Amniotic stem cell (primary cell): ENCODE results near the gene PRKAB1.

Experiments
- DNase-seq: peaks from one replicate; lab custom pipeline; 2025; lab: John Stamatoyannopoulos, UW

The PRKAB1 gene

GRCh38 chr12:119664642-119665041 is 3.3 kb upstream of the PRKAB1 start:
- DNase-seq, result no peak

GRCh38 chr12:119665164-119665929 is 2.6 kb upstream of the PRKAB1 start:
- no peak for DNase-seq

DNA sequence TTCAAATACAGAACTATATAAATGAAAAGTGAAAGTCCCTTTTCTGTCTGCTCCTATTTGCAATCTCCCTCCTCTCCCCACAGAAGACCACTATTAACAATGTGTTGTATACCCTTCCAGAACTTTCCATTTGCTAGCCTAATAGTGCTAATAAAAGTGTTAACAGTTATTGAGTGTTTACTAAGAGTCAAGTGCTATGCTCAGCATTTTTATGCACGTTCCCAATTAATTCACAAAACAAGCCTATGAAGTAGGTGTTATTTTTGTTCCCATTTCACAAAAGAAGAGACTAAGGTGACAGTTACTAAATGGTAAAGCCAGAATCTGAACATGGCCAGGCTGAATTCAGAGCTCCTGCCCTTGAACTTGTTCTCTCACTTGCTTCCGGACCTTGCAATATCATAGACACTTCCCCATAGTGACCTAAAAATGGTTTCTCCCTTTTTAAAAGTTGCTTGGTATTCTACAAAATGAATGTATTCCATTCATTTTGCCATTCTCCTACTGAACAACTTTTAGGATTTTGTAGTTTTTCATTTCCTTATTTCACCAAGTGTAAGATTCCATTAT is 1.6 kb upstream of the PRKAB1 start:
- no peak for DNase-seq

DNA sequence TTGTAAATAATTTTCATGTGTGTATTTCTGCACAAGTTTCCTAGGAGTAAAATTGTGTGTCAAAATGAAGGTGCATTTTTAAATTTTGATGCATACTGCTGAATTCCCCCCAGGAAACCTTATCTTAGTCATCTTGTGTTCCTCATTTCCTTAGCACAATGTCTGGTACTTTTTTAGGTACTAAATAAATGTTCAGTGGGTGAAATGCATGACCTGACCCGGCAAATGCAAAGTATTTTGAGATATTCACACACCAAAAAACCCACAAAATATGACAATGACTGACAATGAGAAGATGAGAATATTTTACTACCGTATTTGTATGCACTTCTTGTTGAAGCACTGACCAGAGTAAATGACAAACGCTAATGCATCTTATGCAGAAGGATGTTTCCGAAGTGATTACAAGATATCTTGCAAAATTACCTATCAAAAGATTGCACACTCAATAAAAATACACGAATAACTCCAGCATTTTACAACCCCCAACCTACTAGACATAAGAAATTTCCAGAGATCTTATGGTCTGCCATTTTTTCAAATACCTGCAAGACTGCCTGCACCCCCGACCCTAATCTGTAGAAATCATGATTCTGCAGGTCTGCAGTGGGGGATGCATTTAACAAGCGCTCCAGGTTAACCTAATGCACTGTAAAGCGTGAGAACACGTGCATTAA is 895 bp upstream of the PRKAB1 start:
- no peak for DNase-seq

DNA sequence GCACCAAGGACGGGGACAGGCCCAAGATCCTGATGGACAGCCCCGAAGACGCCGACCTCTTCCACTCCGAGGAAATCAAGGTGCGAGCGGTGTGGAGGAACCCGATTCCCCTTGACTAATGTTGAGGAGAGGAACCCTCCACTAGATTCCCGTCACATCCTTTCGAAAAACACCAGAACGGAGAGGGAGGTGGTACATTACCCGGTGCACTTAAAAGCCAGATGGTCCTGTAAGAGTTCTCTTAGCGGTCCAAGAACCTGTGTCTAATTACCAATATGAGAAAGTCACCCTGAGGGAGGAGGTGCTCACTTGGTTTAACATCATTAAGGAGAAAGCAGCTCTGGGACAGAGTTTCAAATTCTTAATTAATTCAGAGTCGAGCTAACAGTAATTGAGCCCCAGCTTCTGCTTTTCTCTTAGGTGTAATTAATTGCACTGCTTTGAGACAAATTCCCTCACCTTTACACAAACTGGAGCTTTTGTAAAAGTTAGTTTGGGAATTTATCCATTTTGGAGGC is 450 bp downstream of the PRKAB1 start:
- no peak for DNase-seq

- DNase-seq, result no peak
Measured at GRCh38 chr12:119669744-119670472, 2.0 kb downstream of the PRKAB1 start.

DNA sequence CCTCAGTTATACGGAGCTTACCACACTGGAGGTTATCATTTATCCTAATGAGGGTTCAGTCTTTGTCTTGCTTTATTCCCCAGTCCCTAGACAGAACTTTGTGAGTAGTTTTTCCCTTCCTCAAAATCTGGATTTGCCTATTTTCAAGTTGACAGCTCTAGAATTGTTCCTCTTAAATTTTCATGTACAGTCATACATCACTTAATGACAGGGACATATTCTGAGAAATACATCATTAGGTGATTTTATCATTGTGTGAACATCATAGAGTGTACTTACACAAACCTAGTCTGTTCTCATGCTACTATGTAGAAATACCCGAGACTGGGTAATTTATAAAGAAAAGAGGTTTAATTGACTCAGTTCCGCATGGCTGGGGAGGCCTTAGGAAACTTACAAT is 3.1 kb downstream of the PRKAB1 start:
- no peak for DNase-seq

DNA sequence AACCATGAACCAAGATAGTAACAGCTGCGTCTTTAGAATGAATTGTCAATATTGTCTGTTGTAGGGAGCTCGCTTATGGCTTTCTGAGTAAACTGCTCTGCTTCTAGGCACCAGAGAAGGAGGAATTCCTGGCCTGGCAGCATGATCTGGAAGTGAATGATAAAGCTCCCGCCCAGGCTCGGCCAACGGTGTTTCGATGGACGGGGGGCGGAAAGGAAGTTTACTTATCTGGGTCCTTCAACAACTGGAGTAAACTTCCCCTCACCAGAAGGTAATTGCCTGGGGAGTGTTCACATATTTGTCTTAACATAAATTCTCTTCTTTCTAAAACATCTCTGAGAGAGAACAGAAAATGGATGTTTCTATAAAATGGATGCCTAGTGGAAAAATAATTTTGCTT is 4.3 kb downstream of the PRKAB1 start:
- DNase-seq, result no peak

- DNase-seq, result no peak
Measured at GRCh38 chr12:119673634-119674033, 5.7 kb downstream of the PRKAB1 start.

GRCh38 chr12:119674560-119674959 is 6.6 kb downstream of the PRKAB1 start:
- no peak for DNase-seq

DNA sequence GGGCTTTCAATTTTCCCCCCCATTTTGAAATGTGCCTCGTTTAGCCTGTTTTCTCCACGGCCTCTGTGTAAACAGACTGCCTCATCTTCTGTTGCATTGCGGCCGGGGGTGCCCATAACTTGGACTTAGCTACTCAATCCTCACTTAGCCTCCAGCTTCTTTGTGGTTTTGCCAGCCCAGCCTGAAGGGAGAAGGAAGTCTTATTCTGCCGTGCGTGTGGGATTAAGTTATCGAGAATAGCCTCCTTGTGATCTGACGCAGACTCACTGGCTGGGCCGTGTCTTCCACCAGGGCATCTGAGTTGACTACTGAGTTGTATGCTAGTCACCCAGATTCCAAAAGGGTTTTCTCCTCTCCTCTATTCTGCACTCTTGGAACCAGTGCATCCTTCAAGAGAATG is 8.1 kb downstream of the PRKAB1 start:
- no peak for DNase-seq

DNA sequence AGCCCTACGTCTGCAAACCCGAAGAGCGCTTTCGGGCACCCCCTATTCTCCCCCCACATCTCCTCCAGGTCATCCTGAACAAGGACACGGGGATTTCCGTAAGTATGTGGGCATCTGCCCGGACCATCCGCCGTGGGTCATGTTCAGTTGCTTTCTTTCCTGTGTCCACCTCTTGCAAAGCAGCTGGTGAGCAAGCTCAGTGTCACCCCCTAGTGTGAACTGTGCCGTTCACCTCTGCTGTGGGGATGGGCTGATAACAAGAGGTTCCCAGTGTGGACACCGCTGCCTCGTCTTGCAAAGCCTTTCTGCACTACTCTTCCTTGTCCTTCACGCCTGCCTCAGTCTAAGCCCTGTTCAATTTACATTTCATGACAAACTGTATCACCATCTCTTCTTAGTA is 8.6 kb downstream of the PRKAB1 start:
- no peak for DNase-seq

DNA sequence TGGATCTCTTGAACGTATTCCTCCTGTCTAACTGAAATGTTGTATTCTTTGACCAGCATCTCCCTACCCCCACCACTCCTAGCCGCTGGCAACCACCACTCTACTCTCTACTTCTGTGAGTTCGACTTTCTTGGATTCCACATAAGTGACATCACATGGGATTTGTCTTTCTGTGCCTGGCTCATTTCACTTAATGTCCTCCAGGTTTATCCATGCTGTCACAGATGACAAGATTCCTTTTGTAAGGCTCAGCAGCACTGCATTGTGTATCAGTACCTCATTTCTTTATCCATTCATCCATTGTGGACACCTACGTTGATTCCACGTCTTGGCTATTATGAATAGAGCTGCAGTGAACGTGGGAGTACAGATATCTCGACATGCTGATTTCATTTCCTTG is 10.5 kb downstream of the PRKAB1 start:
- no peak for DNase-seq

GRCh38 chr12:119679081-119679480 is 11.1 kb downstream of the PRKAB1 start:
- no peak for DNase-seq

GRCh38 chr12:119679490-119679889 is 11.6 kb downstream of the PRKAB1 start:
- DNase-seq, result no peak

- DNase-seq, result no peak
Measured at GRCh38 chr12:119681111-119681510, 13.2 kb downstream of the PRKAB1 start.

- no peak for DNase-seq
Measured at GRCh38 chr12:119681728-119682638, 14.1 kb downstream of the PRKAB1 start.

DNA sequence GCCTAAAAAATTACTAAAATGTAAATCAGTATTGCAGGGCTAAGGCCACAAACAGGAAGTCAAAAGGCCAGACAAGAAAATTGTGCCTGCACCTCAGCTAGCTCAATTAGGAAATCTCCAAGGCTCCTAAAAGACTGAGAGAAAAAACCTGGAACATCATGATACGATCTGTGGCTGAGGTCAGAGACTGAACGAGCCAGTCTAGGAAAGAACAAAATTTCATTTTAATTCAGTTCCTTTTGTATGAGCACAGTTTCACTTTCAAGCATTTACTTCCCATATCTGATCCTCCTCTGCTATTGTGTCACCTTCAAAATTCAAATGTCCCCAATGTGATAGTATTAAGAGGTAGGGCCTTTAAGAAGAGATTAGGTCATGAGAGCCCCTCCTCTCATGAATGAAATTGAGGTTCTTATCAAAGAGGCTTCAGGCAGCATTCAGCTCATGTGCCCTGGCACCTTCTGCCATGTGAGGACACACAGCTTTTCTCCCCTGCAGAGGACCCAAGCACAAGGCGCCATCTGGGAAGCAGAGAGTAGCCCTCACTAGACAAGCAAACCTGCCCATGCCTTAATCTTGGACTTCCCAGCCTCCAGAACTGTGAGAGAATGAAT is 14.8 kb downstream of the PRKAB1 start:
- no peak for DNase-seq

DNA sequence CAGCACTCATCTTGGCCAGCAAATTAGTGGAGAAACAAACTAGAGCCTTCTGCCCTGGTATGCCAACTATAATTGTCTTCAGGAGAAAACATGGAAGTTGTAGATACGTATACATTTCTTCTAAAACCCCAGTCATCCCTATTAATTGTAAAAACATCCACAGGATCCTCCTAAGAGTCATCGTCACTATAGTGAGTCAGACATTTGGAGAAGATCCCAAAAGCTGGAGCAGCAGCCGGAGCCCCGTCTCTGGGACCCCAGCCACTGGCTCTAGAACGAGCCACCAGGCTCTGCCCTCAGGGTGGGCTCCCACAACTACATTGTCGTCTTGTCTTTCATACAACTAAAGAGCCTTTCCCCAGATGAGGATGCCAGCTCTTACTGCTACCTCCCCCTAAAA is 15.5 kb downstream of the PRKAB1 start:
- no peak for DNase-seq

DNA sequence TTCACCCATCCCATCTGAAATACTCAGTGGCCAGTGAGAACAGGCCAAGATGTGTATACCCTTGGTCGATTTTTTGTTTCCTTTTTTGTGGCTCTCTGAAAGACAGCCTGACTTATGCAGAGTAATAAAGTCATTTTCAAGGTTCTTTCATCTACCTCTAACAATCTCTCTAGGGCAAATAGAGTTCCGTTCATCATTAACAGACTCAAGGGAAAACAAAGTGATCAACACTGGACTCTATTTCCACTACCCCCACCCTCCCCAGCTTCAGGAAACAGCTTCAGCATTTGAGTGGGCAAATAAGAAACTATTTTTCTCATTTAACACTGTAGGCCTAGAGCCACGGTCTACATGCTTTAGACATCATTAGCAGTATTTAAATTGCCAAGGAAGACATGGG is 15.9 kb downstream of the PRKAB1 start:
- DNase-seq, result no peak
